H1 (cell line): ENCODE measurements around the gene SBF1. TPM values are rescaled to one million over a fixed set of nuclear protein-coding genes. Genes with fewer than 3 reads are reported as not detected.
A peak's percentile ranks its signal among the peaks of the same experiment; 100 is the strongest.

Experiments
- CTCF ChIA-PET: fragments of 300-600 bp; sonication (Branson Sonifier 250); formaldehyde crosslinking; loops from one replicate; lab custom pipeline; 2021; ENCODE audit not compliant: partially characterized antibody; lab: Charles Lee
- POLR2A ChIA-PET: fragments of 300-600 bp; sonication (Branson Sonifier 250); formaldehyde crosslinking; loops from one replicate; lab custom pipeline; 2021; ENCODE audit warnings: inconsistent platforms; ENCODE audit not compliant: partially characterized antibody; lab: Charles Lee
- DNase-seq, 2 experiments: peaks; one replicate each; pipeline versions ENCODE4 v3.0.0 to v3.0.0-alpha.2; 2010 to 2022; ENCODE audit warnings: low spot score in 2 of 2, low read depth in 1 of 2, mixed read lengths in 1 of 2
- FAIRE-seq: peaks from 2 replicates; lab custom pipeline; 2011; peaks lifted over from hg19 to GRCh38; lab: Jason Lieb, UNC
- H2AFZ ChIP-seq: 2 replicates; pipeline ENCODE4 v1.8.1; 2012; ENCODE audit warnings: low read length, inconsistent platforms
- H2AK5ac ChIP-seq: 2 replicates; pipeline ENCODE4 v1.6.1; 2013; ENCODE audit warnings: low read depth, low read length
- H2BK120ac ChIP-seq: replicated peaks from 2 replicates; pipeline ENCODE3; 2013; ENCODE audit warnings: low read depth, low read length, inconsistent platforms
- H2BK12ac ChIP-seq: 2 replicates; pipeline ENCODE4 v1.6.1; 2013; ENCODE audit warnings: low read depth, low read length
- H2BK15ac ChIP-seq: 2 replicates; pipeline ENCODE4 v1.6.1; 2013; ENCODE audit warnings: low read length
- H2BK20ac ChIP-seq: 2 replicates; pipeline ENCODE4 v1.6.1; 2013; ENCODE audit warnings: low read length
- H2BK5ac ChIP-seq: 2 replicates; pipeline ENCODE4 v1.6.1; 2013; ENCODE audit warnings: low read depth, low read length
- H3K14ac ChIP-seq: 2 replicates; pipeline ENCODE4 v1.6.1; 2013; ENCODE audit warnings: inconsistent platforms; ENCODE audit not compliant: insufficient read length
- H3K18ac ChIP-seq: 2 replicates; pipeline ENCODE4 v1.6.1; 2013; ENCODE audit warnings: low read length; ENCODE audit errors: extremely low read depth
- H3K23ac ChIP-seq: 2 replicates; pipeline ENCODE4 v1.6.1; 2013; ENCODE audit warnings: inconsistent platforms; ENCODE audit not compliant: insufficient read length
- H3K23me2 ChIP-seq: 2 replicates; pipeline ENCODE4 v1.6.1; 2013; ENCODE audit warnings: low read depth, low read length
- H3K27ac ChIP-seq: 2 replicates; pipeline ENCODE4 v1.6.1; 2011; ENCODE audit warnings: low read depth, low read length, inconsistent platforms
- H3K27me3 ChIP-seq, 4 experiments: replicated peaks in 1 of 4; 1 replicate in 1 of 4; 2 replicates in 3 of 4; pipeline versions ENCODE4 v1.6.1 to v1.8.1; 2011 to 2013; ENCODE audit warnings: low read length in 3 of 4, mild to moderate bottlenecking in 3 of 4, inconsistent platforms in 2 of 4, mixed read lengths in 2 of 4, moderate library complexity in 1 of 4; ENCODE audit not compliant: control insufficient read depth in 3 of 4, insufficient read depth in 3 of 4; ENCODE audit errors: extremely low read depth in 1 of 4
- H3K36me3 ChIP-seq, 4 experiments: 2 replicates each; pipeline versions ENCODE4 v1.6.1 to v1.8.1; 2011 to 2013; ENCODE audit warnings: mild to moderate bottlenecking in 4 of 4, low read length in 3 of 4, moderate library complexity in 2 of 4, control low read depth in 1 of 4, inconsistent platforms in 1 of 4; ENCODE audit not compliant: insufficient read depth in 4 of 4, control insufficient read depth in 2 of 4
- H3K4ac ChIP-seq: replicated peaks from 2 replicates; pipeline ENCODE3; 2013; ENCODE audit warnings: low read length, low read depth, mixed read lengths, inconsistent platforms; ENCODE audit not compliant: insufficient read length
- H3K4me1 ChIP-seq, 4 experiments: replicated peaks in 1 of 4; 1 replicate in 1 of 4; 2 replicates in 3 of 4; pipeline versions ENCODE4 v1.6.1 to v1.8.1; 2011 to 2013; ENCODE audit warnings: low read length in 3 of 4, inconsistent platforms in 2 of 4, mixed read lengths in 1 of 4; ENCODE audit not compliant: insufficient read depth in 4 of 4, control insufficient read depth in 3 of 4
- H3K4me2 ChIP-seq, 2 experiments: 2 replicates each; pipeline versions ENCODE4 v1.6.1 to v1.8.1; 2011 to 2013; ENCODE audit warnings: low read depth in 2 of 2, low read length in 2 of 2, control low read depth in 1 of 2, inconsistent platforms in 1 of 2, mild to moderate bottlenecking in 1 of 2; ENCODE audit not compliant: insufficient read depth in 1 of 2
- H3K4me3 ChIP-seq, 4 experiments: fragments of 200-600, 300-600 bp in 1 of 4; sonication (generic), shearing (Covaris generic), sonication (Bioruptor Twin) in 1 of 4; 2 replicates each; pipeline versions ENCODE4 v1.5.1 to v1.8.1; 2011 to 2016; ENCODE audit warnings: low read length in 4 of 4, low read depth in 3 of 4, control low read depth in 2 of 4, inconsistent platforms in 2 of 4, mild to moderate bottlenecking in 2 of 4, mixed read lengths in 1 of 4, moderate library complexity in 1 of 4; ENCODE audit not compliant: insufficient read depth in 2 of 4; ENCODE audit errors: extremely low read depth in 1 of 4
- H3K56ac ChIP-seq: replicated peaks from 2 replicates; pipeline ENCODE3; 2013; ENCODE audit warnings: low read depth, mild to moderate bottlenecking, mixed read lengths, low read length, inconsistent platforms; ENCODE audit not compliant: insufficient read length
- H3K79me1 ChIP-seq: 2 replicates; pipeline ENCODE4 v1.6.1; 2013; ENCODE audit warnings: low read depth, low read length, control low read depth
- H3K79me2 ChIP-seq, 2 experiments: 2 replicates each; pipeline versions ENCODE4 v1.6.1 to v1.8.1; 2012 to 2013; ENCODE audit warnings: low read length in 2 of 2, mild to moderate bottlenecking in 2 of 2, inconsistent platforms in 1 of 2; ENCODE audit not compliant: insufficient read depth in 2 of 2, control insufficient read depth in 1 of 2
- H3K9ac ChIP-seq, 4 experiments: replicated peaks in 1 of 4; 1 replicate in 1 of 4; 2 replicates in 3 of 4; pipeline versions ENCODE4 v1.6.1 to v1.8.1; 2011 to 2013; ENCODE audit warnings: low read depth in 3 of 4, low read length in 3 of 4, control low read depth in 2 of 4, mild to moderate bottlenecking in 2 of 4, moderate library complexity in 2 of 4, inconsistent platforms in 1 of 4; ENCODE audit errors: extremely low read depth in 1 of 4
- H3K9me3 ChIP-seq, 2 experiments: 2 replicates each; pipeline versions ENCODE4 v1.6.1 to v1.8.1; 2012 to 2013; ENCODE audit warnings: mild to moderate bottlenecking in 2 of 2, moderate library complexity in 2 of 2, control low read depth in 1 of 2, inconsistent platforms in 1 of 2, low read depth in 1 of 2, low read length in 1 of 2, mixed read lengths in 1 of 2; ENCODE audit not compliant: insufficient read depth in 2 of 2
- H4K20me1 ChIP-seq, 2 experiments: replicated peaks in 1 of 2; 2 replicates each; pipeline versions ENCODE3 to v1.8.1; 2011 to 2013; ENCODE audit warnings: inconsistent platforms in 2 of 2, low read length in 2 of 2, mild to moderate bottlenecking in 1 of 2; ENCODE audit not compliant: insufficient read depth in 2 of 2, control insufficient read depth in 1 of 2
- H4K5ac ChIP-seq: 2 replicates; pipeline ENCODE4 v1.6.1; 2013; ENCODE audit warnings: low read length, low read depth, mixed read lengths, inconsistent platforms; ENCODE audit not compliant: insufficient read length
- H4K8ac ChIP-seq: 2 replicates; pipeline ENCODE4 v1.8.0; 2013; ENCODE audit warnings: mild to moderate bottlenecking, moderate library complexity, low read length, inconsistent platforms; ENCODE audit not compliant: insufficient read depth; ENCODE audit errors: extremely low read depth
- H4K91ac ChIP-seq: replicated peaks from 2 replicates; pipeline ENCODE3; 2013; ENCODE audit warnings: low read length, mixed read lengths, inconsistent platforms; ENCODE audit not compliant: insufficient read length
- E2F6 ChIP-seq: IDR thresholded peaks from 2 replicates; pipeline ENCODE4 v1.6.1; 2012; ENCODE audit warnings: inconsistent platforms
- HDAC2 ChIP-seq, 2 experiments: fragments of 300-600 bp in 1 of 2; sonication (generic) in 1 of 2; IDR thresholded peaks; 2 replicates each; pipeline ENCODE4 v1.6.1; 2011 to 2012; ENCODE audit warnings: low read depth in 2 of 2, low read length in 2 of 2, mild to moderate bottlenecking in 2 of 2, moderate library complexity in 2 of 2, borderline replicate concordance in 1 of 2, inconsistent platforms in 1 of 2
- JUN ChIP-seq: IDR thresholded peaks from 2 replicates; pipeline ENCODE4 v1.6.1; 2011; ENCODE audit warnings: low read depth, mild to moderate bottlenecking, improper control_type of control experiment, low read length
- PHF8 ChIP-seq: fragments of 200-600 bp; sonication (generic); conservative IDR thresholded peaks from 2 replicates; pipeline ENCODE4 v1.7.1; 2012; ENCODE audit warnings: low read depth, mild to moderate bottlenecking, inconsistent platforms, low read length, moderate library complexity
- POLR2A ChIP-seq, 2 experiments: IDR thresholded peaks; 1 replicate in 1 of 2; 2 replicates in 1 of 2; pipeline ENCODE4 v1.6.1; 2011; ENCODE audit warnings: low read depth in 2 of 2, low read length in 2 of 2, mild to moderate bottlenecking in 2 of 2; ENCODE audit errors: control extremely low read depth in 1 of 2
- SIX5 ChIP-seq: IDR thresholded peaks from 2 replicates; pipeline ENCODE4 v1.6.1; 2011; ENCODE audit warnings: mild to moderate bottlenecking, low read depth, low read length
- SP2 ChIP-seq: IDR thresholded peaks from 2 replicates; pipeline ENCODE4 v1.6.1; 2012; ENCODE audit warnings: mild to moderate bottlenecking, low read length, inconsistent platforms
- SRF ChIP-seq: IDR thresholded peaks from 2 replicates; pipeline ENCODE4 v1.6.1; 2011; ENCODE audit warnings: mild to moderate bottlenecking, low read depth, low read length, moderate library complexity
- TEAD4 ChIP-seq: IDR thresholded peaks from 2 replicates; pipeline ENCODE4 v1.6.1; 2012; ENCODE audit warnings: low read depth, low read length, inconsistent platforms, mixed read lengths
- WGBS, 2 experiments: shearing (Covaris generic) in 1 of 2; methylation state at CpG; one replicate each; pipeline versions ENCODE4 v1.1.6 to v1.1.7; 2013 to 2015; ENCODE audit warnings: low lambda C conversion rate in 2 of 2, mixed read lengths in 2 of 2, inconsistent platforms in 1 of 2, low coverage in 1 of 2, missing lambda C conversion rate in 1 of 2; ENCODE audit not compliant: insufficient replicate concordance in 2 of 2, insufficient coverage in 1 of 2, insufficient read length in 1 of 2; ENCODE audit errors: extremely low coverage in 1 of 2, missing lambda C conversion rate in 1 of 2; 5-methylcytosine and 5-hydroxymethylcytosine counted together
- polyA plus RNA-seq, 7 experiments: library from polyadenylated mRNA; depleted of rRNA in 3 of 7; stranded (reverse) in 5 of 7; unstranded in 2 of 7; fragments of >200 nt in 5 of 7; fragments of 200-250 nt in 2 of 7; gene quantifications; 1 replicate in 5 of 7; 2 replicates in 1 of 7; 4 replicates in 1 of 7; pipeline versions ENCODE4 v1.2.1 to v1.2.3, GENCODE V29; 2011 to 2013; ENCODE audit warnings: missing spikeins in 2 of 7, mixed read lengths in 2 of 7
- total RNA-seq: library from RNA; stranded (reverse); fragmentation: NEBNext Ultra II Directional; extraction: Animal tissue kit (Norgen Biotek cat#: 25700); gene quantifications from 2 replicates; pipeline ENCODE4 v1.2.1, GENCODE V29; 2021
- TF ChIP-seq, protein P1 (sequence below): IDR thresholded peaks from 2 replicates; pipeline ENCODE4 v1.6.1; 2011; ENCODE audit warnings: low read length, improper control_type of control experiment

Gene SBF1
- total and polyA plus RNA-seq, 2 of the 8 experiments (the other 6 are each of a cell fraction or from before 2014, with no cell fraction given), result 29.1 to 71.5 TPM

DNA sequence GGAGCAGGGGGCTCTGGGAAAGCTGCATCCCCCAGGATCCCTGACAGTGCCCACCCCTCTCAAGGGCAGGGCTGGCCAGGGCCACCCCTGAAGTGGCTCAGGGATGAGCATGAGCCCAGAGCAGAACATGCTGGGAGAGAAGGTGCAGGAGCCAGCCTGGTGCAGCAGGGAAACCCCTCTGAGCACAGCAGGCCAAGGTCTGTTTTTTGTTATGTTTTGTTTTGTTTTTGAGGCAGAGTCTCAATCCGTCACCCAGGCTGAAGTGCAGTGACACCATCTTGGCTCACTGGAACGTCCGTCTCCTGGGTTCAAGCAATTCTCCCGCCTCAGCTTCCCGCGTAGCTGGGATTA, 792 bp upstream of the SBF1 start:
- no peak overlapping the region for H2AFZ ChIP-seq
- peak overlapping the region; percentile 39; the same call in 1 of the 2 replicates for H2BK12ac ChIP-seq
- no peaks in the 10 kb centered on the region for H3K36me3 ChIP-seq
- peaks cover 8% of the 10 kb centered on the region; the same call in 1 of the 2 replicates for H3K23me2 ChIP-seq
- H3K4ac ChIP-seq, result peak overlapping the region; percentile 85
- H3K4me1 ChIP-seq, result peaks cover 0 to 18% (median 10%) of the 10 kb centered on the region in 4 experiments; a peak in 5 of 7 replicates
- peak overlapping the region; percentile 44; the same call in 1 of the 2 replicates for H2BK5ac ChIP-seq
- H4K5ac ChIP-seq, result no peak overlapping the region
- FAIRE-seq (no peak), DNase-seq (no peak)
- no peak overlapping the region for H3K27ac ChIP-seq
- peaks cover 1 to 16% (median 10%) of the 10 kb centered on the region in 4 experiments; a peak in 6 of 7 replicates for H3K27me3 ChIP-seq
- H3K79me2 ChIP-seq, result peaks cover 0 to 37% of the 10 kb centered on the region in 2 experiments; a peak in 3 of 4 replicates
- peak overlapping the region; percentile 19; the same call in 1 of the 2 replicates for H2BK15ac ChIP-seq
- peaks cover 22% of the 10 kb centered on the region for H3K79me1 ChIP-seq
- no peak overlapping the region for H3K56ac ChIP-seq
- H3K14ac ChIP-seq, result no peak overlapping the region
- 95% methylated on average over 6 of the region's 6 CpGs; no CpG with 5 or more reads in 1 of the 2 experiments for WGBS, 2 experiments
- H3K18ac ChIP-seq, result no peak overlapping the region
- H4K20me1 ChIP-seq, result peaks cover 28 to 35% of the 10 kb centered on the region in 2 experiments
- peak overlapping the region; percentile 62 to 75 for H3K4me2 ChIP-seq
- no peak overlapping the region for H3K23ac ChIP-seq
- H3K9me3 ChIP-seq, result no peaks in the 10 kb centered on the region
- no peak overlapping the region for H2AK5ac ChIP-seq
- H3K4me3 ChIP-seq, result peak overlapping the region in 3 of 4 experiments; percentile 29 to 84 (median 61); a peak in 4 of 8 replicates
- H2BK20ac ChIP-seq, result peak overlapping the region; percentile 95; the same call in 1 of the 2 replicates
- ChIA-PET POLR2A (interaction anchor here (0.8 to 2.0 kb wide), 2 partner anchors 10 to 50 kb away, joined by 3 to 6 read pairs; partner anchors contain the start of gene SCO2), CTCF (interaction anchor here (1.7 kb wide), 1 partner anchor 50 kb away, joined by 4 read pairs; the partner anchor contains the start of gene SCO2)
- H3K9ac ChIP-seq, result 0 out of 7 replicates have a peak overlapping the region, but pooled peaks of 1 of the 4 experiments have one; percentile 41
- H4K8ac ChIP-seq, result no peak overlapping the region
- peak overlapping the region; percentile 52 for H4K91ac ChIP-seq
- peak overlapping the region; percentile 15 for H2BK120ac ChIP-seq
- no peak for TF ChIP-seq HDAC2 (IDR thresholded peaks at IDR 0.05; ENCODE audit: borderline replicate concordance in 1 of 2, low read depth in 2 of 2, low read length in 2 of 2)
- no peak for TF ChIP-seq POLR2A (IDR thresholded peaks at IDR 0.05; ENCODE audit: control extremely low read depth in 1 of 2, low read depth in 2 of 2, low read length in 2 of 2)
- no peak for TF ChIP-seq TEAD4
- TF ChIP-seq PHF8, result no peak
- no peak for TF ChIP-seq JUN
- TF ChIP-seq, protein P1, sequence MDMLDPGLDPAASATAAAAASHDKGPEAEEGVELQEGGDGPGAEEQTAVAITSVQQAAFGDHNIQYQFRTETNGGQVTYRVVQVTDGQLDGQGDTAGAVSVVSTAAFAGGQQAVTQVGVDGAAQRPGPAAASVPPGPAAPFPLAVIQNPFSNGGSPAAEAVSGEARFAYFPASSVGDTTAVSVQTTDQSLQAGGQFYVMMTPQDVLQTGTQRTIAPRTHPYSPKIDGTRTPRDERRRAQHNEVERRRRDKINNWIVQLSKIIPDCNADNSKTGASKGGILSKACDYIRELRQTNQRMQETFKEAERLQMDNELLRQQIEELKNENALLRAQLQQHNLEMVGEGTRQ, result no peak
- no peak for TF ChIP-seq SP2
- no peak for TF ChIP-seq SRF
- no peak for TF ChIP-seq E2F6
- no peak for TF ChIP-seq SIX5
